ENCODE measurements around the gene ZNF8.
"Not testable (repeated sequence)": the region's sequence is repeated elsewhere in the genome, so short reads cannot be mapped to it uniquely, and the experiment has no call there.

The ZNF8 gene

GRCh38 chr19:58310685-58311084, 31.9 kb downstream of the ZNF8 start:
- Histone ChIP-seq H3K36me3 (ENCODE audit: insufficient read depth, low read length) (peaks cover 53% of the 10 kb centered on the region; the same call in 1 of the 2 replicates), H4K20me1 (ENCODE audit: insufficient read depth, low read length, poor library complexity, severe bottlenecking) (peaks cover 31% of the 10 kb centered on the region), H3K79me2 (ENCODE audit: insufficient read depth, low read length) (peaks cover 48% of the 10 kb centered on the region), H3K4me1 (ENCODE audit: insufficient read depth, low read length, poor library complexity, severe bottlenecking) (peaks cover 34% of the 10 kb centered on the region)
- H3K4me3 ChIP-seq (ENCODE audit: low read length, poor library complexity, severe bottlenecking); H3K9me3 ChIP-seq (ENCODE audit: insufficient read depth, low read depth, low read length); H3K27me3 ChIP-seq (ENCODE audit: insufficient read depth, low read length, poor library complexity, severe bottlenecking); H3K9me2 ChIP-seq (replicated peaks; ENCODE audit: low read depth, low read length); H3K9ac ChIP-seq (ENCODE audit: low read depth, low read length, poor library complexity, severe bottlenecking); H3K4me2 ChIP-seq (ENCODE audit: low read depth, low read length, poor library complexity, severe bottlenecking); H3F3A ChIP-seq (ENCODE audit: low read depth); H2AFZ ChIP-seq (ENCODE audit: low read length): not testable (repeated sequence)
- TF ChIP-seq CTCF (conservative IDR thresholded peaks at IDR 0.05; ENCODE audit: low read length) = peak; percentile 40

- Histone ChIP-seq H3K36me3 (ENCODE audit: insufficient read depth, low read length) (peaks cover 54% of the 10 kb centered on the region; the same call in 1 of the 2 replicates), H3K27me3 (ENCODE audit: insufficient read depth, low read length, poor library complexity, severe bottlenecking) (no peaks in the 10 kb centered on the region), H3K9ac (ENCODE audit: low read depth, low read length, poor library complexity, severe bottlenecking) (no peak overlapping the region), H3F3A (ENCODE audit: low read depth) (no peaks in the 10 kb centered on the region), H2AFZ (ENCODE audit: low read length) (no peak overlapping the region), H3K4me3 (ENCODE audit: low read length, poor library complexity, severe bottlenecking) (no peak overlapping the region), H3K79me2 (ENCODE audit: insufficient read depth, low read length) (peaks cover 41% of the 10 kb centered on the region), H3K4me1 (ENCODE audit: insufficient read depth, low read length, poor library complexity, severe bottlenecking) (peaks cover 31% of the 10 kb centered on the region), H4K20me1 (ENCODE audit: insufficient read depth, low read length, poor library complexity, severe bottlenecking) (peaks cover 26% of the 10 kb centered on the region), H3K9me2 (replicated peaks; ENCODE audit: low read depth, low read length) (no peaks in the 10 kb centered on the region), H3K9me3 (ENCODE audit: insufficient read depth, low read depth, low read length) (no peaks in the 10 kb centered on the region), H3K4me2 (ENCODE audit: low read depth, low read length, poor library complexity, severe bottlenecking) (no peak overlapping the region)
- TF ChIP-seq EZH2phosphoT487 (IDR thresholded peaks at IDR 0.05; ENCODE audit: borderline replicate concordance) = no peak
- no peak for TF ChIP-seq CTCF (conservative IDR thresholded peaks at IDR 0.05; ENCODE audit: low read length)
These were observed 32.6 kb downstream of the ZNF8 start for GRCh38 chr19:58311345-58311865.

- H3F3A ChIP-seq (ENCODE audit: low read depth) = no peaks in the 10 kb centered on the region
- no peak overlapping the region for H2AFZ ChIP-seq (ENCODE audit: low read length)
- no peak overlapping the region for H3K9ac ChIP-seq (ENCODE audit: low read depth, low read length, poor library complexity, severe bottlenecking)
- no peaks in the 10 kb centered on the region for H3K9me3 ChIP-seq (ENCODE audit: insufficient read depth, low read depth, low read length)
- H3K27me3 ChIP-seq (ENCODE audit: insufficient read depth, low read length, poor library complexity, severe bottlenecking) = no peaks in the 10 kb centered on the region
- no peaks in the 10 kb centered on the region for H3K4me1 ChIP-seq (ENCODE audit: insufficient read depth, low read length, poor library complexity, severe bottlenecking)
- H4K20me1 ChIP-seq (ENCODE audit: insufficient read depth, low read length, poor library complexity, severe bottlenecking) = peaks cover 5% of the 10 kb centered on the region
- no peak overlapping the region for H3K4me3 ChIP-seq (ENCODE audit: low read length, poor library complexity, severe bottlenecking)
- H3K4me2 ChIP-seq (ENCODE audit: low read depth, low read length, poor library complexity, severe bottlenecking) = no peak overlapping the region
- H3K9me2 ChIP-seq (replicated peaks; ENCODE audit: low read depth, low read length) = no peaks in the 10 kb centered on the region
- TF ChIP-seq EZH2phosphoT487 (IDR thresholded peaks at IDR 0.05; ENCODE audit: borderline replicate concordance) (no peak), CTCF (conservative IDR thresholded peaks at IDR 0.05; ENCODE audit: low read length) (no peak)
- H3K79me2 ChIP-seq (ENCODE audit: insufficient read depth, low read length) = peaks cover 7% of the 10 kb centered on the region
- peaks cover 42% of the 10 kb centered on the region; the same call in 1 of the 2 replicates for H3K36me3 ChIP-seq (ENCODE audit: insufficient read depth, low read length)
These were observed 36.8 kb downstream of the ZNF8 start for GRCh38 chr19:58315580-58315979.

Data from Loucy (cell line).